HG02642 (cell line): Measurements from ENCODE around the gene RNF112.
"Not testable (repeated sequence)": the region's sequence is repeated elsewhere in the genome, so short reads cannot be mapped to it uniquely, and the experiment has no call there.

ENCODE experiments used
- ATAC-seq: cut with Tn5 transposase; IDR thresholded peaks from one replicate; pipeline ENCODE4 v1.9.1; 2021; ENCODE audit warnings: mild to moderate bottlenecking; ENCODE audit not compliant: unreplicated experiment, poor library complexity

Gene RNF112

DNA sequence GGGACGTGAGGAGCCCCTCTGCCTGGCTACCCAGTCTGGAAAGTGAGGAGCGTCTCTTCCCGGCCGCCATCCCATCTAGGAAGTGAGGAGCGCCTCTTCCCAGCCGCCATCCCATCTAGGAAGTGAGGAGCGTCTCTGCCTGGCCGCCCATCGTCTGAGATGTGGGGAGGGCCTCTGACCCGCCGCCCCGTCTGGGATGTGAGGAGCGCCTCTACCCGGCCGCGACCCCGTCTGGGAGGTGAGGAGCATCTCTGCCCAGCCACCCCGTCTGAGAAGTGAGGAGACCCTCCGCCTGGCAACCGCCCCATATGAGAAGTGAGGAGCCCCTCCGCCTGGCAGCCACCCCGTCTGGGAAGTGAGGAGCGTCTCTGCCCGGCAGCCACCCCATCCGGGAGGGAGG lies 30.3 kb downstream of the RNF112 start:
- not testable (repeated sequence) for ATAC-seq

DNA sequence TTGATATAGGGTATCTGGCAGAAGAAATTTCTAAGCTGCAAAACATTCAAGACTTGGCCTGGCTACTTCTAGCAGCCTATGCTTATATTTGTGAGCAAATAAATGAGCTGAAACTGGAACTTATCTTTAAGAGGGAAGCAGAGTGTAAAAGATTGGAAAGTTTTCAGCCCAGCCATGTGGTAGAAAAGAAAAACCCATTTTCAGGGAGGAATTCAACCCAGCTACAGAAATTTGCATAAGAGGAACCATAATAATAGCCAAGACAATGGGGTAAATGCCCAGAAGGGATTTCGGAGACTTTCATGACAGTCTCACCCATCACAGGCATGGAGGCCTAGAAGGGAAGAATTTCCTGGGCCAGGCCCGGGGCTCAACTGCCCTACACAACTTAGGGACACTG lies 31.7 kb downstream of the RNF112 start:
- ATAC-seq, result no peak

DNA sequence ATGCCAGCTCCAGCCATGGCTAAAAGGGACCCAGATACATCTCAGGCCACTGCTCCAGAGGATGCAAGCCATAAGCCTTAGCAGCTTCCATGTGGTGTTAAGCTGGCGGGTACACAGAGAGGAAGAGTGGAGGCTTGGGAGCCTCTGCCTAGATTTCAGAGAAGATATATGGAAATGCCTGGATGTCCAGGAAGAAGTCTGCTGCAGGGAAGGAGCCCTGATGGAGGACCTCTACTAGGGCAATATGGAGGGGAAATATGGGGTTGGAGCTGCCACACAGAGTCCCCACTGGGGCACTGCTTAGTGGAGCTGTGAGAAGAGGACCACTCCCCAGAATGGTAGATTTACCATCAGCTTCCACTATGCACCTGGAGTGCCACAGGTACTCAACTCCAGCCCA lies 32.1 kb downstream of the RNF112 start:
- no peak for ATAC-seq

DNA sequence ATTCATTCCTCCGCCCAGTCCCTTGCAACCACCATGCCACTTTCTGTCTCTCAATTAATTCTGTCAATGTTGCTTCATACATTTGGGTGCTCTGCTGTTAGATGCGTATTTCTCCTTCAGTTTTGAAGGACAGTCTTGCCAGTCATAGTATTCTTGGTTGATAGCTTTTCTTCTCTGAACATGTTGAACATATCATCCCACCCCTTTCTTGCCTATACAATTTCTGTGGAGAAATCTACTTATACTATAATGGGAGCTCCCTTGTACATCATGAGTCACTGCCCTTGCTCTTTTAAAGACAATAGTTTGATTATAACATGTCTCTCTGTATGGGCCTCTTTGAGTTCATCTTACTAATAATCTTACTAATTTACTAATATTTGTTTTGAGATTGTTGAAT lies 34.1 kb downstream of the RNF112 start:
- no peak for ATAC-seq

DNA sequence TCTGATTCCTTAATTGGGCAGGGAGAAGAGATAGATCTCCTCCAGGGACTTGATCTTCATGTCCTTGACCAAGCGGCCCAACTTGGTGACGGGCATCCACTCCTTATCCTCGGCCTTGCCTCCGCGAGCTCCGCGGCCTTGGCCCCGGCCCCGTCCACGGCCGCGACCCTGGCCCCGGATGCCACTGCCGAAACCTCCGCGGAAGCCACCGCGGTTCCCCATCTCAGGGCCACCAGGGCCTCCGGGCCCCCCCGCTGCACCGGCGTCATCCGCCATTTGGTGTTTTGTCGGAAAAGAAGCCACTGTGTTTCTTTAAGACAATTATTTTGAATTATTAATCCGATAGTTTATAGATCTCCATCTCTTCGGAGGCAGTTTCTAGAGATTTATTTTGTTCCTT lies 35.5 kb downstream of the RNF112 start:
- ATAC-seq, result not testable (repeated sequence)

DNA sequence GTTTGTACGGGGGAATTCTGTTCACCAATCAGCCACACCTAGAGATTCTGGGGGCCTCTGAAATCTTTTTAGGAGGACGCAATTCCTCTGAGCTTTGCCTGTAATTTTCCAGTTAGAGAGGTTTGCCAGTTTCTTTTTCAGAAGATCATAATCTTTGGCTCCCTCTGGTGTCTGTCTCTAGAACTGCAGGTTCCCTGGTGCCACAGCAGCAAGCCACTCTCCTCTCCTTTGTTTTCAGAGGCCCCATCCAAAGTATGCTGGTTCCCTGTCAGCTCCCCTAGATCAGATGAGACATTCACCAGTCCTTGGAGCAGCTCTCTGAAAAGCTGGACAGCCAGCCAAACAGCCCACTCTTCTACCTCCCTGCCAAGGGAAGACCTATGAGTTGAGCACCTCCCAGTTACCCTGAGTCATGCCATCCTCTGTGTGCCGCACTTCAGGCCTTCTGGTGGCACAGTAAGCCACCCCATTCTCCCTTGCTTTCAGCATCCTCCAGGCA lies 36.1 kb downstream of the RNF112 start:
- no peak for ATAC-seq

DNA sequence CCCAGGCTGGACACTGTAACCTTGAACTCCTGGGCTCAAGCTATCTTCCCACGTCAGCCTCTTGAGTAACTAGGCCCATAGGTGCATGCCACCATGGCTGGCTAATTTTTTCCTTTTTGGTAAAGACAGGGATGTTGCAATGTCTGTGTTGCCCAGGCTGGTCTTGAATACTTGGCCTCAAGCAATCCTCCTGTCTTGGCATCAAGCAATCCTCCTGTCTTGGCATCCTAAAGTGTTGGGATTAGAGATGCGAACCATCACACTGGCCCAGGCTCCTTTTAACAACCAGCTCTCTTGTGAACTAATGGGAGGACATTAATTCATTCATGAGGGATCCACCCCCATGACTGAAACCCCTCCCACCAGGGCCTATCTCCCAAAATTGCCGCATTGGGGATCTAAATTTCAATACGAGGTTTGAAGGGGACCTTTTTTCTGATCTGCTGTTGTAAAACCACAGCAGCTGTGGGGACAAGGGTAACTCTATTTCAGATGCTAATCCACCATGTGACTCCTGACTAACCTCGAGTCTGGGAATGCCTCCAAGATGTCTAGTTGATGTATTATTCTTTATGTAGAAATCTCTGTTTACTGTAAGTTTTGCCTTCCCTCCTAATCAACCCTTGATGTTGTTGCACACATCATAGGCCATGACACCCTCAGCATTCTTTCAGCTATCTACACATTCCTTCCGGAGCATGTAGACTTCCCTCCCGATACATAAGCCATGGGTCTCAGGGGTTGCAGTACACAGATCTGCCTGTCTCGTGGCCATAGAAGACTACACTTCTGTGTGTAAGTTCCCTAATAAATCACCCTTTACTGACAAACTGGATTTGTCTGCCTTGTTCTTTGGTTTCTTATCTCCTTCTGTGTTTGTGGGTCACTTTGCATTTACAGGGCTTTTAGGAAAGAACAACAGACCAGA lies 37.6 kb downstream of the RNF112 start:
- no peak for ATAC-seq

DNA sequence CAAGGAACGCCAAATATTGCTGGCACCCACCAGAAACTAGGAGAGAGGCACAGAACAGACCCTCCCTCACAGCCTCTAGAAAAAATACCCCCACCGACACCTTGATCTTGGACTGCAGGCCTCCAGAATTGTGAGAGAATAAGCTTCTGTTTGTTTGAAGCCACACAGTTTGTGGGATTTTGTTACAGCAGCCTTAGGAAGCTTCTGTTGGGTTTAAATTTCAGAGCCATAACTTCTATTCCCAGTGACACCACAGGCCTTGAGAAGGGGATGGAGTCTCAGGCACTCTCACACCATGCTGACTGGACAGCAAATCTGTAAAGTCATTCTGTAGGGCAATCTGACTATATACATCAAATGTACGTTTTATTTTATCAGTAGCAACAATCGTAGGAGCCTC lies 38.6 kb downstream of the RNF112 start:
- ATAC-seq, result no peak

DNA sequence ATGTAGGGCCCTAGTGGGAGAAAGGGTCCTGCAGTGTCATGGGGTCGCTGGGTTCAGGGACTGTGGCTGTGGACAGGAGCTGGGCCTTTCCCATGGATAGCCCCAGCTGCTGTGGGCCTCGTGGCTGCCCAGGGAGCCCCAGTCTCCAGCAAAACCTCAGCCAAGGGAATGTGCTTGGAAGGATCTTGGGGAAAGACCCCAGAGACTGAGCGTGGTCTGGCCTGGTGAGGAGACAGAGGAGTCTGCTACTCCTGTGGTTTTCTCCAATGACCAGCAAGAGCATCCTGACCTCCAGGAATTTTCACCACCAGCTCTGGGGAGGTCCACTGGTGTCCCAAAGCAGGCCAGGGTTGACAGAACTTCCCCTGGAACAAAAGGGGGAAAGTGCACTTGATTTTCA lies 42.3 kb downstream of the RNF112 start:
- no peak for ATAC-seq

DNA sequence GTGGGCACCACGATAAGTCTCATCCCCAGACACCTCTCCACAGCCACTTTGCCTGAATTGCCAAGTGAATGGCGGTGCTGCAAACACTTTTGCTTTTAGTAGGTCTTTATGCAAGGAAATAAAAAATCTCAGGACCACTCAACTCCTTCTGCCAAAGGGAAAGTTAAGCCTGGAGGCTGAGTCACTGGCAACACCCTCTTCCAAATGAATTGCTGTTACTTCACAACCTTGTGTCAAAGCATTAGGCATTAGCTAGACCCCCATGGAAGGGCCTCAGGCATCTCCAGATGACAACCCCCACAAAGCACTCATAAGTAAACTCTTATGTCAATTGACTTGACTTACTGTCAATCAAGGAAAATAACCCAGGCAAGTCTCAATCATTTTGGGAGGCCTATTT lies 43.0 kb downstream of the RNF112 start:
- no peak for ATAC-seq

DNA sequence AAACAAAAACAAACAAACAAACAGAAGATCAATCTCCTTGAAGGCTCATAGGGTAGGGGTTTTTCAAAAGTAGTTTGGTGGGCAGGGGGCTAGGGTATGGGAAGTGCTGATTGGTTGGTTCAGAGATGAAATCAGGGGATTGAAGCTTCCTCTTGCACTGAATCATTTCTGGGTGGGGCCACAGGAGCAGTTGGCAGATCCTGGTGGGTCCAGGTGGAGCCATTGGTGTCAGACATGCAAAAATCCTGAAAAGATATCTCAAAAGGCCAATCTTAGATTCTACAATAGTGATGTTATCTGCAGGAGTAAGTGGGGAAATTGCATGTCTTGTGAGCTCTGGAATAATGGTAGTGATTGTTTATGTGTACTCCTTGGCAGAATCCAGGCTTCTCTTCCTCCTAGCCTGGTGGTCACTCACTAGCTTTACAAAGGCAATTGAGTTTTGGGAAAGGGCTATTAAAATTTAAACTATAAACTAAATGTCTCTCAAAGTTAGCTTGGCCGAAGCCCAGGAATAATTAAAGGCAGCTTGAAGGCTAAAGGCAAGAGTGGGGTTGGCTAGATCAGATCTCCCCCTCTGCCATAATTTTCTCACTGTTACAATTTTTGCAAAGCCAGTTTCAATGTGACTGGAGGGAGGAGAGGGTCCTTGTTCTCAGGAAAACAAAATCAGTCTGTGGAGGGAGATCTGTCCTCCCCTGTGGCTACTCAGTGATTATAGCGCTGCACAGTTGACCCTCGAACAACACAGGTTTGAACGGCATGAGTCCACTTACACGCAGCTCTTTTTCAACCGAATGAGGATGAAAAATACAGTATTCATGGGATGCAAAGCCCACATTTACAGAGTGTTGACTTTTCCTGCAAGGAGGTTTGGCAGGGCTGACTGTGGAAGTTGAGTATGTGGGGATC lies 45.2 kb downstream of the RNF112 start:
- no peak for ATAC-seq

DNA sequence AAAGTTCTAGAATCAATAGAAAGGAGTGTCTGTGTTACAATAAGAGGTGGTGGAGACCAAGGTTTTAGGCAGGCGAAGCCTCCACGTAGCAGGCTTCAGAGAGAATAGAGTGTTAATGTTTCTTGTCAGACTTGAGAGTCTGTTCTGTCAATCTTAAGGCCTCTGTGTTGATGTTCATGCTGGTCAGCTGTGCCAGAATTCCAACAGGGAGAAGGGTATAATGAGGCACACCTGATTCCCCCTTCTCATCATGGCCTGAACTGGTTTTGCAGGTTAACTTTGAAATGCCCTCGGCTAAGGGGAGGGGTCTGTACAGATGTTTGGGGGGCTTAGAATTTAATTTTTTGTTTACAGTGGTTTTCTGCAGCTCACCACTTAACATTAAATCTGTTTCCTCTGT lies 46.0 kb downstream of the RNF112 start:
- ATAC-seq, result no peak

DNA sequence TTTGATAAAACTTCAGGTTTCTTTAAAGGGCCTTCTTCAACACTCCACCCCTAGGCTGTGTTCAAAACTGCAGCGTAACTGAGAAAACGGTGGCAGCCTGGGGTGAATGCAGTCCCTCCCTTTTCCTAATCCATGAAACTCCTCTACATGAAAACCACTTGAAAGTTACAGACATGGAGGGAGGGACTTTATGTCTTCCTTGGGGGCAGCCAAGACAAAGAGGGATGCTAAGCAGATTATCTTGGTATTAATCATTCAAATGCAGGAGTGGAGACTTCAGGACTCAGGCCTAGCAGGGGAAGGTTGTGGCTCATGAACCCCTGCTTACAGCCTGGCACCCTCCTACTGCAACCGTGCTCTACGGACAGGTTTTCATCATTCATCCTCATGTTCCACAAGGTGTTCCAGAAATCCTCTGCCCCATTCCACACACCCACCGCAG lies 46.8 kb downstream of the RNF112 start:
- ATAC-seq, result no peak

DNA sequence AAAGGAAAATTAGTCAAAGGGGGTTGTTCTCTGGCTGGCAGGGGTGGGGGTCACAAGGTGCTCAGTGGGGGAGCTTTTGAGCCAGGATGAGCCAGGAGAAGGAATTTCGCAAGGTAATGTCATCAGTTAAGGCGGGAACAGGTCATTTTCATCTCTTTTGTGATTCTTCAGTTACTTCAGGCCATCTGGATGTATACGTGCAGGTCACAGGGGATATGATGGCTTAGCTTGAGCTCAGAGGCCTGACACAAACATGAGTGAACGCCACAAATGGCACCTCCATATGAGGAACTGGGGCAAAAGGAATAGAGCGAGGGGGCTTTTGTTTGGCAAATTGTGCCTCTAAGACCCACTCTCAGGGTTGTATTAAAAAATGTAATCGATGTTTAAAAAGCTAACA lies 47.4 kb downstream of the RNF112 start:
- ATAC-seq, result not testable (repeated sequence)

DNA sequence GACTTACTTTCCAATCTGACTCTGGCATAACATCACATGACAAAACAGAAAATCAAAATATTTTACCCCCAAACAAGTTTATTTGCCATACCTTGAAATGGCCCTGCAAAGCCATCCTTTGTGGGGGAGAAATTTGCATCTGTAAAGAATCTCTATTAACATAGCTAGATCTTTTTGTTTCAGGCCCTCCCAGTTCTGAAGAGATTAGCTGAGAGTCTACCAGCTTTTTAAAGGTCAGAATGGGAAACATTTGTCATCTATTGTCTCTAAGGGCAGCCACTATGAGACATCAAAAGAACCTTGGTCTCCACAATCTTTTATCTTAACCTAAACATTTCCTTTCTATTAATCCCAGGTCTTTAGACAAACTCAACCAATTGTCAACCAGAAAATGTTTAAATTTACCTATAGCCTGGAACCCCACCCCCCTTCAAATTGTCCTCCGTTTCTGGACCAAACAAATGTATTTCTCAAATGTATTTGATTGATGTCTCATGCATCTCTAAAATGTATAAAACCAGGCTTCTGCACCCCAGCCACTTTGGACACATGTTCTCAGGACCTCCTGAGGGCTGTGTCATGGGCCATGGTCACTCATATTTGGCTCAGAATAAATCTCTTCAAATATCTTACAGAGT lies 48.1 kb downstream of the RNF112 start:
- not testable (repeated sequence) for ATAC-seq

DNA sequence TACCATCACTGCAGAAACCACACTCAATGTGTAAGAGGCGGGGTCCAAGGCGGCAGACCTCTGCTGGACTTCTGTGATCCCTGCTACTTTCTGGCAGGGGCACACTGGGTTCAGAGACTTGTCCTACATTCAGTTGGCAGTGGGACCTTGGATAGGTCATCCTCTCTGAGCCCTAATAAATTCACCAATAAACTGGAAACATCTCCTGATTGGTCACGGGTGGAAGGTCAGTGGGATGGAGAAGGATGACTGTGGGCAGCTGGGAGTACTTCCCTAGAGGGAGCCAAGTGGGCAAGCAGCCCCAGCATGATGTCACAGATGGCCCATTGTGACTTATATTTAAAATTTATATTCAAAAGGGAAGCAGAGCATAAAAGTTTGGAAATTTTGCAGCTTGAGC lies 49.7 kb downstream of the RNF112 start:
- ATAC-seq, result no peak

DNA sequence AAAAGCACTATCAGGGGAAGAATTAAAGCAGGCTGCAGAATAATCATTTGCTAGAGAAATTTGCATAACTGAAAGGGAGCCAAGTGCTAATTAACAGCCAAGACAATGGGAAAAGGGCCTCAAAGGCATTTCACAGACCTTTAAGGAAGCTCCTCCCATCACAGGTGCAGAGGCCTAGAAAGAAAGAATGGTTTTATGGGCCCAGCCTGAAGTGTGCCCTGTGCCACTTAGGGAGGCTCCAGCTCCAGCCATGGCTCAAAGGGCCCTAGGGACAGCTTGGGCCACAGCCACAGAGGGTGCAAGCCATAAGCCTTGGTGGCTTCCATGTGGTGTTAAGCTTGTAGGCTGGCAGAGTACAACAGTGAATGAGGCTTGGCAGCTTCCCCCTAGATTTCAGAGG lies 50.1 kb downstream of the RNF112 start:
- no peak for ATAC-seq

DNA sequence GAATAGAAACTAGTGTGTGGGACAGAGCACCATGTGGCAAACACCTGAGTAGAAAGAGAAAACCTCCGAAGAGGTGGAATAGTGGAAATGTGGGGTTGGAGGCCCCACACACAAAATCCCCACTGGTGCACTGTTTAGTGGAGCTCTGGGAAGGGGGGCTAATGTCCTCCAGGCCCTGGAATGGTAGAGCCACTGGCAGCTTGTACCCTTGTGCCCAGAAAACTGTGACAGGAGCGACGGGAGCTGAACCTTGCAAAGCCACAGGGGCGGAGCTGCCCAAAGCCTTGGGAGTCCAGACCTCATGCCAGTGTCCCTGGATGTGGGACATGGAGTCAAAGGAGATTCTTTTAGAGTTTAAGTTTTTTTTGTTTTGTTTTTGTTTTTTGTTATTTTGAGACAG lies 50.6 kb downstream of the RNF112 start:
- ATAC-seq, result no peak

DNA sequence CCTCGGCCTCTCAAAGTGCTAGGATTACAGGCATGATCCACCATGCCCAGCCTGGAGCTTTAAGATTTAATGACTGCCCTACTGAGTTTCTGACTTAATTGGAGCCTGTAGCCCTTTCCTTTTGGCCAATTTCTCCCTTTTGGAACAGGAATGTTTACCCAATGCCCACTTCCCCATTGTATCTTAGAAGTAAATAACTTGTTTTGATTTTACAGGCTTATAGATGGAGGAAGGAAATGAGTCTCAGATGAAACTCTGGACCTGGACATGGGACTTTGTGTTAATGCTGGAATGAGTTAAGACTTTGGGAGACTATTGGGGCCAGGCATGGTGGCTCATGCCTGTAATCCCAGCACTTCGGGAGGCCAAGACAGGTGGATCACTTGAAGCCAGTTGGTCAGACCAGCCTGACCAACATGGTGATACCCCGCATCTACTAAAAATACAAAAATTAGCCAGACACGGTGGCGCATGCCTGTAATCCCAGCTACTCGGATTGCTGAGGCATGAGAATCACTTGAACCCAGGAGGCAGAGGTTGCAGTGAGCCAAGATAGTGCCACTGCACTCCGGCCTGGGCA lies 51.5 kb downstream of the RNF112 start:
- ATAC-seq, result not testable (repeated sequence)
